HEK293 (cell line): ENCODE measurements around the gene NUP54.

Source experiments
- CTCF ChIP-seq: fragments of 450-650 bp; formaldehyde crosslinking; IDR thresholded peaks from 2 replicates; pipeline ENCODE4 v1.5.1; 2016; ENCODE audit warnings: missing biosample characterization, missing genetic modification characterization
- GFI1B ChIP-seq: fragments of 450-650 bp; formaldehyde crosslinking; IDR thresholded peaks from 2 replicates; pipeline ENCODE4 v1.5.1; 2016; ENCODE audit warnings: missing biosample characterization, missing genetic modification characterization
- HIC1 ChIP-seq: fragments of 450-650 bp; formaldehyde crosslinking; IDR thresholded peaks from 2 replicates; pipeline ENCODE4 v1.5.1; 2016; ENCODE audit warnings: missing biosample characterization, missing genetic modification characterization
- KLF1 ChIP-seq: fragments of 450-650 bp; formaldehyde crosslinking; IDR thresholded peaks from 2 replicates; pipeline ENCODE4 v1.5.1; 2016; ENCODE audit warnings: missing biosample characterization, missing genetic modification characterization
- RBAK ChIP-seq: fragments of 450-650 bp; formaldehyde crosslinking; IDR thresholded peaks from 2 replicates; pipeline ENCODE4 v1.5.1; 2016; ENCODE audit warnings: missing biosample characterization, missing genetic modification characterization
- ZNF169 ChIP-seq: fragments of 450-650 bp; formaldehyde crosslinking; IDR thresholded peaks from 2 replicates; pipeline ENCODE4 v1.5.1; 2016; ENCODE audit warnings: missing biosample characterization, missing genetic modification characterization
- ZNF292 ChIP-seq: fragments of 450-650 bp; formaldehyde crosslinking; IDR thresholded peaks from 2 replicates; pipeline ENCODE4 v1.5.1; 2016; ENCODE audit warnings: low read depth, missing biosample characterization, missing genetic modification characterization, borderline replicate concordance
- ZNF311 ChIP-seq: fragments of 450-650 bp; formaldehyde crosslinking; IDR thresholded peaks from 2 replicates; pipeline ENCODE4 v1.5.1; 2017; ENCODE audit warnings: missing biosample characterization, missing genetic modification characterization, borderline replicate concordance
- ZNF416 ChIP-seq: fragments of 450-650 bp; formaldehyde crosslinking; IDR thresholded peaks from 2 replicates; pipeline ENCODE4 v1.5.1; 2016; ENCODE audit warnings: missing biosample characterization, missing genetic modification characterization
- ZNF626 ChIP-seq: fragments of 450-650 bp; sonication (Bioruptor Pico); formaldehyde crosslinking; IDR thresholded peaks from 2 replicates; pipeline ENCODE4 v1.5.1; 2018; ENCODE audit warnings: missing biosample characterization, missing genetic modification characterization, inconsistent platforms
- ZNF747 ChIP-seq: fragments of 450-650 bp; formaldehyde crosslinking; IDR thresholded peaks from 2 replicates; pipeline ENCODE4 v1.5.1; 2016; ENCODE audit warnings: missing biosample characterization, missing genetic modification characterization
- ZSCAN30 ChIP-seq: fragments of 450-650 bp; IDR thresholded peaks from 2 replicates; pipeline ENCODE4 v1.5.1; 2018; ENCODE audit warnings: missing biosample characterization, mild to moderate bottlenecking, missing genetic modification characterization, moderate library complexity

GRCh38 chr4:76117536-76117935, 30.7 kb downstream of the NUP54 start:
- TF ChIP-seq ZNF292 (tag by site-specific recombination): no peak
- TF ChIP-seq ZNF311 (tag by site-specific recombination): no peak
- no peak for TF ChIP-seq CTCF (tag by site-specific recombination)
- no peak for TF ChIP-seq ZNF416 (tag by site-specific recombination)
- TF ChIP-seq RBAK (tag by site-specific recombination): no peak
- no peak for TF ChIP-seq ZNF169
- TF ChIP-seq KLF1 (tag by site-specific recombination): no peak
- TF ChIP-seq HIC1 (tag by site-specific recombination): no peak
- no peak for TF ChIP-seq GFI1B (tag by site-specific recombination)
- no peak for TF ChIP-seq ZSCAN30 (tag by site-specific recombination)
- TF ChIP-seq ZNF626: no peak
- TF ChIP-seq ZNF747 (tag by site-specific recombination): no peak
